UCSD-AML1 (cell line): ENCODE results near the gene DTX3L.

Source experiments
- DNase-seq: peaks from one replicate; lab custom pipeline; 2025; ENCODE audit not compliant: unreplicated experiment; lab: John Stamatoyannopoulos, UW

The DTX3L gene

GRCh38 chr3:122564155-122564912, at the start of gene DTX3L, which contains the start of gene PARP9:
DTX3L (plus strand) TSS chr3:122564338; CDS start chr3:122564427, 89 bp downstream.
PARP9 (minus strand) TSS chr3:122564300; CDS start chr3:122559620, 4,680 bp downstream.
- peak; percentile 83 for DNase-seq

DNA sequence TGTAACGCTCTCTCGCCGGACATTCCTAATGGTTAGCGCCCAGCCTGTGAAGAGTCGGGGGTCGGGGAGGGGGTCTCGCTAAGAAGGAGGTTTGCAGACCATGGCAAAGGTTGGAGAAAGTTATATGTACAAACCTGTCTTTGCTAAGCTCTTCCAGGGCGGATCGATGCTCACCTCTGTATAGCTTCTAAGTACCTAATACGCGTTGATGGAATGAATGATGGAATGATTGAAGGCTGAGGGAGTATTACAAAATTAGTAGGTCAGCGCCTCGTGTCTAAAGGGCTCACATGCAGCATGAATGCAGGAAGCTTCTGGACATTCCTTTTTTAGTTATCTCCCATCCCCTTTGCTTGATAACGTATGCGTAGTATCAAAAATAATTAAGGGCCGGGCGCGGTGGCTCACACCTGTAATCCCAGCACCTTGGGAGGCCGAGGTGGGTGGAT, 49.1 kb upstream of the DTX3L start:
- DNase-seq, result no peak

- DNase-seq, result no peak
Measured at GRCh38 chr3:122515870-122516269, 48.3 kb upstream of the DTX3L start.

DNA sequence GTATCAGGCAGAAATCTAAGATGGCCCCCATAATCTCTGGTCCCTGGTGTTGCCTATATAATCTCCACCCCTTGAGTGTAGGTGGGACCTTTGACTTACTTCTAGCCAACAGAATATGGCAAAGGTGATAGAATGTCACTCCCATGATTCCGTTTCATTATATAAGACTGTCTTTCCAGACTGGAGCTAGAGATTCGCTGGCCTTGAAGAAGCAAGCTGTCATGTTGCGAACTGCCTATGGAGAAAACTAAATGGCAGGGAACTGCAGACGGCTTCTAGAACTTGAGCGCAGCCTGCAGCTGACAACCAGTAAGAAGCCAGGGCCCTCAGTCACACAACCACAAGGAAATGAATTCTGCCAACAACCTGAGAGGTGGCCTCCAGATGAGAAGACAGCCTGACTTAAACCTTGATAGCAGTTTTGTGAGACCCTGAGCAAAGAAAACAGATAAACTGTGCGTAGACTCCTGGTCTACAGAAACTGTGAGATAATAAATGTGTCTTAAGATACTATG, 47.2 kb upstream of the DTX3L start:
- DNase-seq, result no peak

GRCh38 chr3:122519693-122520092, 44.4 kb upstream of the DTX3L start:
- DNase-seq, result no peak

GRCh38 chr3:122520861-122521260, 43.3 kb upstream of the DTX3L start:
- no peak for DNase-seq

- no peak for DNase-seq
Measured at GRCh38 chr3:122523317-122523716, 40.8 kb upstream of the DTX3L start.

- no peak for DNase-seq
Measured at GRCh38 chr3:122530164-122530563, 34.0 kb upstream of the DTX3L start.

- no peak for DNase-seq
Measured at GRCh38 chr3:122533480-122533879, 30.7 kb upstream of the DTX3L start.

DNA sequence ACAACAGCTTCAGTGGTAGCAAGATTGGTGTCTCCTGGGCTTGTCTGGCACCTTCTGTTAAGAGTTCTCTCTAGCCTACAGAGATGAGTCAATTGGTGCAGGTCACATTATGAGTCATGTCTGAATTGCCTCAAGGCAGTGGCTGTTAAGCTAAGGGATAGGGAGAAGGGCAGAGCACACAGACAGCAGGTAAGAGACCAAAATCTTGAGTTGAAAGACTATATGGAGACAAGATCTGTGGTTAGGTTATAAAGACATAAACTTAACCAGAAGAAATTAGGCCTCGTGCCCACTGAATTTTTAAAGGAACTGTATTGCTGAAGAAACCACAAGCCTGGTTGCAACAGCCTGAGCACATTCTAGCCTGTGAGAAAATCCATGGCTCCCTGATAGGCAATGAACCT, 30.2 kb upstream of the DTX3L start:
- DNase-seq, result no peak

GRCh38 chr3:122535964-122536631, 28.0 kb upstream of the DTX3L start:
- DNase-seq, result no peak

- no peak for DNase-seq
Measured at GRCh38 chr3:122536632-122537001, 27.5 kb upstream of the DTX3L start.

DNA sequence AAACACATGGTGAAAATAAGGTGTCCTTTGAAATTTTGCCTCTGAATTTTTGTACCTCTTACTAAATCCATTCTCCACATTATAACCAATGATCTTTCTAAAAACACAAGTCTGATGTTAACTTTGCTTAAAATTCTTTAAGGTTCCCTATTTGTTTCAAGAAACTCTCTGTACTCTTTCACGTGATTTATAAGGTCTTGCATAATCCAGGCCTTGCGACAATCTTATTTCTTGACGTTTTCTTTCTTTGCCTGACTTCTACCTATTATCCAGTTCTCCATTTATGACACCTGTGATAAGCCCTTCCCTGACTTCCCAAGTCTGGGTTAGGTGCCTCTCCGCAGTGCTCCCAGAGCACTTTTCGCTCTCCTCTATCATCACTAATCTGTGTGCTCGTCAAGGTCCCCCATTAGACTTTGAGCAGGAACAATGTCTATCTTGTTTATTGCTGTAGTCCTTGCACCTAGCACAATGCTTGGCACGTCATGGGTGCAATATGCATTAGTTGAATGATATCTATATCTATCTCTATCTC, 25.1 kb upstream of the DTX3L start:
- no peak for DNase-seq

- DNase-seq, result no peak
Measured at GRCh38 chr3:122546151-122546550, 18.0 kb upstream of the DTX3L start.

- no peak for DNase-seq
Measured at GRCh38 chr3:122548076-122548475, 16.1 kb upstream of the DTX3L start.

- DNase-seq, result no peak
Measured at GRCh38 chr3:122548619-122549018, 15.5 kb upstream of the DTX3L start.

DNA sequence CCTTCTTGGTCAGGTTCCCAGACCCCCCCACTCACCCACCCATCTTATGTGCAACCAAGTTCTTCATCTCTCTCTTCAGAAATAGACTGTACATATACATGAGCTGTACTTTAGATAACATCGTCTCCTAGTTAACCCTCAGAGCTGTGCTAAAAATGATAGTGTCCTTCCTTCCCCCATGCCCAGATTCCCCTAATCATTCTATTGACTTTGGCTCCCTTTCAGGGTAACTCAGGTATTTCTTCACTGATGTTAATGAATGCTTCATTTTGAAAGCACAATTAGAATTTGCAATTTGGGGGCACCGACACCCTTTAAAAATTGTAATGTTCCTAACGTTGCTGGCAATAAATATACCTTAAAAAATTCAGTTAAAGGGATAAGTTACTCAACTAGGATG, 11.0 kb upstream of the DTX3L start:
- no peak for DNase-seq

- DNase-seq, result no peak
Measured at GRCh38 chr3:122555275-122556071, 8.7 kb upstream of the DTX3L start.

- DNase-seq, result no peak
Measured at GRCh38 chr3:122557356-122557755, 6.8 kb upstream of the DTX3L start.

- DNase-seq, result no peak
Measured at GRCh38 chr3:122558605-122559004, 5.5 kb upstream of the DTX3L start.

DNA sequence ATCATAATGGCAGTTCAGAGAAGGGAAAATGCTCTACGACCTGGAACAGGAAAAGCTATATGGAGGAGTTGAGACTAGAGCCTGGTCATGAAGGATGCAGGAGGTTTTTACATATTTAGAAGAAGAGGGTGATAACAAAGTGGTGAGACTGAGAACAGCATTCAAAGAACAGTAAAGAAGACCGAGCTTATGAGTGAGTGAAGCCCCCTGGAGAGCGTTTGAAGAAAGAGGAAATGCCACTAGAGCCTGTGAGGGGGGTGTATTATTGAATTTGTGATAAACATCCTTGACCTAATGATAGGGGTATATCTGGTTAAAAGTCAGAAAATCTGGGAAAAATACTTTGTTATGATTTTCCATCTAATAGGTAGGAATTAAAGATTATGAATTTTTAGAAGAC, 4.2 kb upstream of the DTX3L start:
- no peak for DNase-seq
